CD4-positive, CD25-positive, alpha-beta regulatory T cell (primary cell): ENCODE measurements around the gene CFAP65. TPM values are rescaled to one million over a fixed set of nuclear protein-coding genes. Genes with fewer than 3 reads are reported as not detected.

Experiments used
- ATAC-seq, 2 donors: fragments of 150-1000 bp; cut with Tn5 transposase; one replicate each; pipeline ENCODE4 v1.10.0; 2021; ENCODE audit warnings: low read depth in 2 of 2, moderate number of reproducible peaks in 2 of 2, moderate library complexity in 1 of 2
- DNase-seq, 3 donors: peaks; one replicate each; pipeline versions ENCODE4 v3.0.0 to v3.0.0-alpha.2; 2012 to 2022; ENCODE audit warnings: mixed read lengths in 1 of 3
- H3K27ac ChIP-seq: one replicate; pipeline ENCODE4 v1.7.0; 2013; ENCODE audit warnings: mild to moderate bottlenecking, low read length; ENCODE audit not compliant: insufficient read depth, poor library complexity, severe bottlenecking
- H3K27me3 ChIP-seq: one replicate; pipeline ENCODE4 v1.7.0; 2013; ENCODE audit warnings: low read length; ENCODE audit not compliant: control insufficient read depth, insufficient read depth
- H3K36me3 ChIP-seq: one replicate; pipeline ENCODE4 v1.7.0; 2013; ENCODE audit warnings: mild to moderate bottlenecking, low read length, moderate library complexity; ENCODE audit not compliant: control insufficient read depth, insufficient read depth
- H3K4me1 ChIP-seq: 2 replicates; pipeline ENCODE4 v1.7.0; 2013; ENCODE audit warnings: mild to moderate bottlenecking, low read length; ENCODE audit not compliant: insufficient read depth, control insufficient read depth, poor library complexity, severe bottlenecking
- H3K4me3 ChIP-seq: one replicate; pipeline ENCODE4 v1.7.0; 2013; ENCODE audit warnings: low read depth, mild to moderate bottlenecking, low read length, moderate library complexity
- H3K9me3 ChIP-seq, 2 experiments: 1 replicate in 1 of 2; 2 replicates in 1 of 2; pipeline ENCODE4 v1.7.0; 2013; ENCODE audit warnings: low read length in 2 of 2, mild to moderate bottlenecking in 1 of 2, moderate library complexity in 1 of 2; ENCODE audit not compliant: control insufficient read depth in 2 of 2
- H3K27ac Mint-ChIP-seq, 3 donors: one replicate each; pipeline ENCODE4 v1.8.0; 2020 to 2022; ENCODE audit warnings: mild to moderate bottlenecking in 3 of 3, mixed read lengths in 3 of 3, moderate library complexity in 2 of 3
- H3K27me3 Mint-ChIP-seq: one replicate; pipeline ENCODE4 v1.8.0; 2022; ENCODE audit warnings: mild to moderate bottlenecking, mixed read lengths
- H3K36me3 Mint-ChIP-seq: one replicate; pipeline ENCODE4 v1.8.0; 2020; ENCODE audit warnings: mixed read lengths
- H3K4me1 Mint-ChIP-seq, 4 donors: one replicate each; pipeline ENCODE4 v1.8.0; 2020 to 2022; ENCODE audit warnings: mixed read lengths in 4 of 4, mild to moderate bottlenecking in 1 of 4
- H3K4me3 Mint-ChIP-seq, 4 donors: one replicate each; pipeline ENCODE4 v1.8.0; 2020 to 2022; ENCODE audit warnings: mild to moderate bottlenecking in 4 of 4, mixed read lengths in 4 of 4, moderate library complexity in 3 of 4
- H3K9me3 Mint-ChIP-seq, 7 donors: one replicate each; pipeline ENCODE4 v1.8.0; 2020 to 2022; ENCODE audit warnings: mixed read lengths in 7 of 7, mild to moderate bottlenecking in 3 of 7, moderate library complexity in 2 of 7
- polyA plus RNA-seq, 4 donors: library from polyadenylated mRNA; unstranded; fragments of 300-500 nt; fragmentation: Illumina TruSeq; gene quantifications; one replicate each; pipeline ENCODE4 v1.2.3, GENCODE V29; 2021
- total RNA-seq: library from RNA; stranded (reverse); gene quantifications from one replicate; pipeline ENCODE4 v1.2.3, GENCODE V29; 2022

CFAP65 gene
- total and polyA plus RNA-seq, 5 donors from 2014 or later, result not detected

- no peak for ATAC-seq
- H3K36me3 Mint-ChIP-seq, result no peaks in the 10 kb centered on the region
- no peak overlapping the region for H3K27ac ChIP-seq
- H3K9me3 ChIP-seq, result no peaks in the 10 kb centered on the region
- peaks cover 10% of the 10 kb centered on the region for H3K27me3 ChIP-seq
- H3K4me3 Mint-ChIP-seq, result no peak overlapping the region
- peaks cover 0 to 15% (median 2%) of the 10 kb centered on the region in 4 donors for H3K4me1 Mint-ChIP-seq
- peaks cover 18% of the 10 kb centered on the region for H3K4me1 ChIP-seq
- peaks cover 0 to 4% (median 0%) of the 10 kb centered on the region in 7 donors for H3K9me3 Mint-ChIP-seq
- H3K27ac Mint-ChIP-seq, result no peak overlapping the region
- no peak for DNase-seq
- H3K27me3 Mint-ChIP-seq, result peaks cover 59% of the 10 kb centered on the region
- H3K36me3 ChIP-seq, result no peaks in the 10 kb centered on the region
- H3K4me3 ChIP-seq, result no peak overlapping the region
Measured at GRCh38 chr2:218956039-218956438, 85.3 kb downstream of the CFAP65 start.

GRCh38 chr2:218954541-218955300 lies 86.6 kb downstream of the CFAP65 start:
- no peak for DNase-seq
- H3K4me1 Mint-ChIP-seq, result peaks cover 0 to 9% (median under 1%) of the 10 kb centered on the region in 4 donors
- H3K4me3 Mint-ChIP-seq, result no peak overlapping the region
- no peak for ATAC-seq
- H3K27me3 Mint-ChIP-seq, result peaks cover 52% of the 10 kb centered on the region
- no peaks in the 10 kb centered on the region for H3K36me3 ChIP-seq
- H3K27me3 ChIP-seq, result peaks cover 8% of the 10 kb centered on the region
- no peak overlapping the region for H3K27ac ChIP-seq
- no peak overlapping the region for H3K4me3 ChIP-seq
- no peaks in the 10 kb centered on the region for H3K9me3 ChIP-seq
- H3K27ac Mint-ChIP-seq, result no peak overlapping the region
- H3K36me3 Mint-ChIP-seq, result no peaks in the 10 kb centered on the region
- peaks cover 0 to 3% (median 0%) of the 10 kb centered on the region in 7 donors for H3K9me3 Mint-ChIP-seq
- H3K4me1 ChIP-seq, result peaks cover 8% of the 10 kb centered on the region

- Mint-ChIP-seq H3K36me3 (no peaks in the 10 kb centered on the region), H3K27ac (no peak overlapping the region), H3K9me3 (peaks cover 0 to 3% (median 0%) of the 10 kb centered on the region in 7 donors), H3K4me1 (peaks cover 0 to 3% (median 0%) of the 10 kb centered on the region in 4 donors), H3K4me3 (no peak overlapping the region), H3K27me3 (peaks cover 50% of the 10 kb centered on the region)
- Histone ChIP-seq H3K36me3 (no peaks in the 10 kb centered on the region), H3K9me3 (no peaks in the 10 kb centered on the region), H3K4me3 (no peak overlapping the region), H3K4me1 (no peaks in the 10 kb centered on the region), H3K27ac (no peak overlapping the region), H3K27me3 (peaks cover 8% of the 10 kb centered on the region)
- DNase-seq (no peak), ATAC-seq (no peak)
Measured at GRCh38 chr2:218953366-218953954, 87.9 kb downstream of the CFAP65 start.

Other genes with a start within 250 kb of the CFAP65 start
- gene PRKAG3, start 209.7 kb downstream of the CFAP65 start, total RNA-seq, result not detected
- not detected for gene PRKAG3, start 209.7 kb downstream of the CFAP65 start, polyA plus RNA-seq
- gene WNT6, start 181.7 kb downstream of the CFAP65 start, total RNA-seq, result not detected
- not detected for gene WNT6, start 181.7 kb downstream of the CFAP65 start, polyA plus RNA-seq
- gene WNT10A, start 160.7 kb downstream of the CFAP65 start, total RNA-seq, result 10.8 TPM
- 10 to 100 TPM in 1 of 4 donors, 1 to 10 TPM in 3; 6.3 to 11.0 (median 8.8) TPM for gene WNT10A, start 160.7 kb downstream of the CFAP65 start, polyA plus RNA-seq
- gene CDK5R2, start 81.8 kb downstream of the CFAP65 start, total RNA-seq, result not detected
- not detected for gene CDK5R2, start 81.8 kb downstream of the CFAP65 start, polyA plus RNA-seq
- not detected for gene FEV, start 56.3 kb downstream of the CFAP65 start, total RNA-seq
- not detected for gene FEV, start 56.3 kb downstream of the CFAP65 start, polyA plus RNA-seq
- not detected for gene CRYBA2, start 48.1 kb downstream of the CFAP65 start, total RNA-seq
- gene CRYBA2, start 48.1 kb downstream of the CFAP65 start, polyA plus RNA-seq, result not detected
- not detected for gene IHH, start 19.4 kb upstream of the CFAP65 start, total RNA-seq
- gene IHH, start 19.4 kb upstream of the CFAP65 start, polyA plus RNA-seq, result not detected
- gene NHEJ1, start 119.3 kb upstream of the CFAP65 start, total RNA-seq, result 12.9 TPM
- gene NHEJ1, start 119.3 kb upstream of the CFAP65 start, polyA plus RNA-seq, result 10 to 100 TPM; 24.6 to 29.1 (median 26.8) TPM
- gene SLC23A3, start 128.5 kb upstream of the CFAP65 start, total RNA-seq, result 1.3 TPM
- gene SLC23A3, start 128.5 kb upstream of the CFAP65 start, polyA plus RNA-seq, result not detected
- gene CNPPD1, start 135.4 kb upstream of the CFAP65 start, total RNA-seq, result 68.2 TPM
- 100 to 1,000 TPM; 100 to 143 (median 113) TPM for gene CNPPD1, start 135.4 kb upstream of the CFAP65 start, polyA plus RNA-seq
- 84.7 TPM for gene RETREG2, start 136.8 kb upstream of the CFAP65 start, total RNA-seq
- gene RETREG2, start 136.8 kb upstream of the CFAP65 start, polyA plus RNA-seq, result 10 to 100 TPM; 62.8 to 89.7 (median 72.1) TPM
- gene ZFAND2B, start 165.3 kb upstream of the CFAP65 start, total RNA-seq, result 70.8 TPM
- gene ZFAND2B, start 165.3 kb upstream of the CFAP65 start, polyA plus RNA-seq, result 10 to 100 TPM; 54.4 to 72.1 (median 64.0) TPM
- gene ABCB6, start 177.4 kb upstream of the CFAP65 start, total RNA-seq, result 6.0 TPM
- gene ABCB6, start 177.4 kb upstream of the CFAP65 start, polyA plus RNA-seq, result 1 to 10 TPM; 1.5 to 3.9 (median 1.7) TPM
- 68.0 TPM for gene ATG9A, start 188.1 kb upstream of the CFAP65 start, total RNA-seq
- 10 to 100 TPM; 18.7 to 21.0 (median 19.0) TPM for gene ATG9A, start 188.1 kb upstream of the CFAP65 start, polyA plus RNA-seq
- gene ANKZF1, start 188.3 kb upstream of the CFAP65 start, total RNA-seq, result 123 TPM
- 10 to 100 TPM; 23.5 to 37.5 (median 28.5) TPM for gene ANKZF1, start 188.3 kb upstream of the CFAP65 start, polyA plus RNA-seq
- gene GLB1L, start 203.9 kb upstream of the CFAP65 start, total RNA-seq, result 0.86 TPM
- gene GLB1L, start 203.9 kb upstream of the CFAP65 start, polyA plus RNA-seq, result 1 to 10 TPM in 1 of 4 donors, under 1 TPM in 2, not detected in 1; 0.78 to 1.1 (median 0.90) TPM
- gene STK16, start 204.0 kb upstream of the CFAP65 start, total RNA-seq, result 21.9 TPM
- gene STK16, start 204.0 kb upstream of the CFAP65 start, polyA plus RNA-seq, result 10 to 100 TPM; 14.8 to 26.1 (median 19.1) TPM
- gene TUBA4B, start 211.7 kb upstream of the CFAP65 start, total RNA-seq, result not detected
- gene TUBA4B, start 211.7 kb upstream of the CFAP65 start, polyA plus RNA-seq, result not detected
- gene TUBA4A, start 212.4 kb upstream of the CFAP65 start, total RNA-seq, result 245 TPM
- 100 to 1,000 TPM; 217 to 323 (median 270) TPM for gene TUBA4A, start 212.4 kb upstream of the CFAP65 start, polyA plus RNA-seq
- 133 TPM for gene DNAJB2, start 237.8 kb upstream of the CFAP65 start, total RNA-seq
- 1 to 10 TPM; 6.0 to 7.3 (median 6.2) TPM for gene DNAJB2, start 237.8 kb upstream of the CFAP65 start, polyA plus RNA-seq